Thyroid gland (tissue), 4 donors: ENCODE measurements around the gene KANSL1. TPM values are rescaled to one million over a fixed set of nuclear protein-coding genes. Genes with fewer than 3 reads are reported as not detected.

Experiments used
- DNase-seq, 2 donors: peaks; one replicate each; pipeline ENCODE4 v3.0.0-alpha.2; 2019
- H3K27ac ChIP-seq, 3 donors: fragments of 200-600 bp; sonication (generic); 1 replicate in 2 of 3; 2 replicates in 1 of 3; pipeline ENCODE4 v1.5.1; 2016 to 2019; ENCODE audit warnings: mild to moderate bottlenecking in 1 of 3, moderate library complexity in 1 of 3
- H3K27me3 ChIP-seq: fragments of 200-600 bp; sonication (generic); one replicate; pipeline ENCODE4 v1.5.1; 2019
- H3K36me3 ChIP-seq, 2 donors: fragments of 200-600 bp; sonication (generic); one replicate each; pipeline ENCODE4 v1.5.1; 2016 to 2019
- H3K4me1 ChIP-seq, 2 donors: fragments of 200-600 bp; sonication (generic); one replicate each; pipeline ENCODE4 v1.5.1; 2017 to 2019
- H3K4me3 ChIP-seq, 3 donors: fragments of 200-600 bp; sonication (generic); replicated peaks in 1 of 3; 1 replicate in 2 of 3; 2 replicates in 1 of 3; pipeline ENCODE4 v1.5.1; 2016; ENCODE audit warnings: mild to moderate bottlenecking in 1 of 3
- H3K9me3 ChIP-seq: fragments of 200-600 bp; sonication (generic); one replicate; pipeline ENCODE4 v1.5.1; 2017
- POLR2A ChIP-seq, 2 donors: fragments of 450-650 bp; IDR thresholded peaks; one replicate each; pipeline ENCODE4 v1.6.1; 2017; ENCODE audit warnings: antibody characterized with exemption in 2 of 2, mild to moderate bottlenecking in 2 of 2, moderate library complexity in 1 of 2
- WGBS, 2 donors: methylation state at CpG; one replicate each; pipeline ENCODE4 v1.1.5; 2017; 5-methylcytosine and 5-hydroxymethylcytosine counted together
- intact Hi-C: fragments of 100-400 bp; cut with DNase I; formaldehyde crosslinking; loops from one replicate; pipeline ENCODE4 v1.15.1; 2023
- total RNA-seq, 4 donors: library from RNA; depleted of rRNA; stranded (reverse); fragments of >200 nt; gene quantifications; one replicate each; pipeline ENCODE4 v1.2.3, GENCODE V29; 2016
- TF ChIP-seq, protein P1 (sequence below), 6 experiments: fragments of 200-600 bp in 3 of 6; fragments of 450-650 bp in 3 of 6; sonication (generic) in 3 of 6; IDR thresholded peaks; one replicate each; pipeline ENCODE4 v1.5.1; 2016 to 2019; ENCODE audit warnings: antibody characterized with exemption in 6 of 6, mild to moderate bottlenecking in 2 of 6, inconsistent platforms in 1 of 6, moderate library complexity in 1 of 6

Gene KANSL1
- total RNA-seq, 4 donors from 2014 or later = 90.7 to 209 (median 124) TPM

DNA sequence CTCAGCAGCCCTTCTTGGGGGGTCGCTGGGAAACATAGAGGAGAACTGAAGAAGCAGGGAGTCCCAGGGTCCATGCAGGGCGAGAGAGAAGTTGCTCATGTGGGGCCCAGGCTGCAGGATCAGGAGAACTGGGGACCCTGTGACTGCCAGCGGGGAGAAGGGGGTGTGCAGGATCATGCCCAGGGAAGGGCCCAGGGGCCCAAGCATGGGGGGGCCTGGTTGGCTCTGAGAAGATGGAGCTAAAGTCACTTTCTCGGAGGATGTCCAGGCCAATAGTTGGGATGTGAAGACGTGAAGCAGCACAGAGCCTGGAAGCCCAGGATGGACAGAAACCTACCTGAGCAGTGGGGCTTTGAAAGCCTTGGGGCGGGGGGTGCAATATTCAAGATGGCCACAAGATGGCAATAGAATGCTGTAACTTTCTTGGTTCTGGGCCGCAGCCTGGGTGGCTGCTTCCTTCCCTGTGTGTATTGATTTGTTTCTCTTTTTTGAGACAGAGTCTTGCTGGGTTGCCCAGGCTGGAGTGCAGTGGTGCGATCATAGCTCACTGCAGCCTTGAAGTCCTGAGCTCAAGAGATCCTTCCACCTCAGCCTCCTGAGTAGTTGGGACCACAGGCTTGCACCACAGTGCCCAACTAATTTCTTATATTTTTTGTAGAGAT, 190.8 kb downstream of the KANSL1 start:
- WGBS, 2 donors = 22 to 24% methylated on average over 8 of the region's 8 CpGs
- no peak for TF ChIP-seq POLR2A (IDR thresholded peaks at IDR 0.05)
- TF ChIP-seq, protein P1, sequence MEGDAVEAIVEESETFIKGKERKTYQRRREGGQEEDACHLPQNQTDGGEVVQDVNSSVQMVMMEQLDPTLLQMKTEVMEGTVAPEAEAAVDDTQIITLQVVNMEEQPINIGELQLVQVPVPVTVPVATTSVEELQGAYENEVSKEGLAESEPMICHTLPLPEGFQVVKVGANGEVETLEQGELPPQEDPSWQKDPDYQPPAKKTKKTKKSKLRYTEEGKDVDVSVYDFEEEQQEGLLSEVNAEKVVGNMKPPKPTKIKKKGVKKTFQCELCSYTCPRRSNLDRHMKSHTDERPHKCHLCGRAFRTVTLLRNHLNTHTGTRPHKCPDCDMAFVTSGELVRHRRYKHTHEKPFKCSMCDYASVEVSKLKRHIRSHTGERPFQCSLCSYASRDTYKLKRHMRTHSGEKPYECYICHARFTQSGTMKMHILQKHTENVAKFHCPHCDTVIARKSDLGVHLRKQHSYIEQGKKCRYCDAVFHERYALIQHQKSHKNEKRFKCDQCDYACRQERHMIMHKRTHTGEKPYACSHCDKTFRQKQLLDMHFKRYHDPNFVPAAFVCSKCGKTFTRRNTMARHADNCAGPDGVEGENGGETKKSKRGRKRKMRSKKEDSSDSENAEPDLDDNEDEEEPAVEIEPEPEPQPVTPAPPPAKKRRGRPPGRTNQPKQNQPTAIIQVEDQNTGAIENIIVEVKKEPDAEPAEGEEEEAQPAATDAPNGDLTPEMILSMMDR (IDR thresholded peaks at IDR 0.05) = peak; percentile 87 to 97 (median 94)
- Histone ChIP-seq H3K4me1 (peaks cover 9 to 11% of the 10 kb centered on the region in 2 donors), H3K36me3 (no peaks in the 10 kb centered on the region), H3K4me3 (no peak overlapping the region), H3K27me3 (no peaks in the 10 kb centered on the region), H3K9me3 (no peaks in the 10 kb centered on the region), H3K27ac (no peak overlapping the region)
- intact Hi-C loops = loop anchor here (5.0 to 10.0 kb wide), 2 partner anchors 210 to 282 kb away; no protein-coding TSS in a partner anchor
- DNase-seq = peak; percentile 75 to 78

DNA sequence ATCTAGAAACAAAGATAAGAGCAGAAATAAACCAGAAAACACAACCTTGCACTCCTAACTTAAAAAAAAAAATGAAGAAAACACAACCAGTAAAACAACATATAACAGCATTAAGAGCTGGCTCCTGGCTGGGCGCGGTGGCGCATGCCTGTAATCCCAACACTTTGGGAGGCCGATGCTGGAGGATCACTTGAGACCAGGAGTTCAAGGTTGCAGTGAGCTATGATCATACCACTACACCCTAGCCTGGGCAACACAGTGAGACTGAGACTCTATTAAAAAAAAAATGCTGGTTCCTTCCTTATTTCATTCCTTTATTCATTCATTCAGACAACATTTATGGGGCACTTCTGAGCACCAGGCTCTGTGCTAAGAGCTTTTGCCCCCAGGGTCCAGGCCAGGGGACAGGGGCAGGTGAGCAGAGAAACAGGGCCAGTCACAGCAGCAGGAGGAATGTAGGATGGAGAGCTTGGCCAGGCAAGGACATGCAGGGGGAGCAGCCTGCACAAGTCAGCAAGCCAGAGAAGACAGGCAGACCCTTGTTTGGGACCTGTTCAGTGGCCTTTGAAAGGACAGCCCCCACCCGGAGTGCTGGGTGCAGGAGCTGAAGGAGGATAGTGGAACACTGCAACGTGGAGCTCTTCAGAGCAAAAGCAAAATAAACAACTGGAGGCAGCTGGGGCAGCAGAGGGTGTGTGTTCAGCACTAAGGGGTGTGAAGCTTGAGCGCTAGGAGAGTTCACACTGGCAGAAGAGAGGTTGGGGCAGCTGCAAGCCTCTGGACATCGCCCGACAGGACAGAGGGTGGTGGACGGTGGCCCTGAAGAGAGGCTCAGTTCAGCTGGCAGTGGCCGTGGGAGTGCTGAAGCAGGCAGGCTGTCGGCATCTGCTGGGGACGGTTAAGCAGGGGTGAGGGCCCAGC, 191.6 kb downstream of the KANSL1 start:
- no peaks in the 10 kb centered on the region for H3K36me3 ChIP-seq
- H3K4me3 ChIP-seq = no peak overlapping the region
- no peak for TF ChIP-seq POLR2A (IDR thresholded peaks at IDR 0.05)
- TF ChIP-seq, protein P1 (IDR thresholded peaks at IDR 0.05) = no peak
- intact Hi-C loops = loop anchor here (5.0 to 10.0 kb wide), 2 partner anchors 211 to 283 kb away; no protein-coding TSS in a partner anchor
- peak in 1 of 2 donors; percentile 21 for DNase-seq
- no peak overlapping the region for H3K27ac ChIP-seq
- WGBS, 2 donors = 59 to 65% methylated on average over 13 of the region's 13 CpGs
- no peaks in the 10 kb centered on the region for H3K9me3 ChIP-seq
- no peaks in the 10 kb centered on the region for H3K27me3 ChIP-seq
- peaks cover 9 to 11% of the 10 kb centered on the region in 2 donors for H3K4me1 ChIP-seq

DNA sequence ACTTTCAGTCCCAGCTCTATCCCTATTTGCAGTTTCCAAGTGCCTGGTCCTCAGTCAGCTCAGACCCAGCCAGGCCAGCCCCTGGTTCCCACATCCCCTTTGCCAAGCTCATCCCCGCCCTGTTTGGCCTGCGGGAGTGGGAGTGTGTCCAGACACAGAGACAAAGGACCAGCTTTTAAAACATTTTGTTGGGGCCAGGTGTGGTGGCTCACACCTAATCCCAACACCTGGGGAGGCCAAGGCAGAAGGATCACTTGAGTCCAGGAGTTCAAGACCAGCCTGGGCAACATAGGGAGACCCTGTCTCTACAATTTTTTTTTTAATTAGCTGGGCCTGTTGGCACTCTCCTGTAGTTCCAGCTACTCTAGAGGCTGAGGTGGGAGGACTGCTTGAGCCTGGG, 192.5 kb downstream of the KANSL1 start:
- no peaks in the 10 kb centered on the region for H3K27me3 ChIP-seq
- H3K4me3 ChIP-seq = no peak overlapping the region
- no peak for TF ChIP-seq POLR2A (IDR thresholded peaks at IDR 0.05)
- TF ChIP-seq, protein P1 (IDR thresholded peaks at IDR 0.05) = no peak
- H3K4me1 ChIP-seq = peaks cover 9 to 11% of the 10 kb centered on the region in 2 donors
- H3K9me3 ChIP-seq = no peaks in the 10 kb centered on the region
- intact Hi-C loops = loop anchor here (5.0 to 10.0 kb wide), 2 partner anchors 212 to 284 kb away; no protein-coding TSS in a partner anchor
- 87 to 89% methylated on average over 2 of the region's 2 CpGs for WGBS, 2 donors
- DNase-seq = no peak
- no peak overlapping the region for H3K27ac ChIP-seq
- H3K36me3 ChIP-seq = no peaks in the 10 kb centered on the region

DNA sequence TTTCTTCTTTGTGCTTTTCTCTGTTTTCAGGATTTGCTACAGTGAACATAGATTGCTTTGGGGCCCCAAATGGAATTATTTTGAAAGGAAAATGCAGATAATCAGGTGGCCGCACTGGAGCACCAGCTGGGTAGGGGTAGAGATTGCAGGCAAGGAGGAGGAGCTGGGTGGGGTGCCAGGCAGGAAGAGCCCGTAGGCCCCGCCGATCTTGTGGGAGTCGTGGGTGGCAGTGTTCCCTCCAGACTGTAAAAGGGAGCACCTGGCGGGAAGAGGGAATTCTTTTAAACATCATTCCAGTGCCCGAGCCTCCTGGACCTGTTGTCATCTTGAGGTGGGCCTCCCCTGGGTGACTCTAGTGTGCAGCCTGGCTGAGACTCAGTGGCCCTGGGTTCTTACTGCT, 192.9 kb downstream of the KANSL1 start:
- DNase-seq = no peak
- Histone ChIP-seq H3K27ac (no peak overlapping the region), H3K4me1 (peaks cover 9 to 11% of the 10 kb centered on the region in 2 donors), H3K27me3 (no peaks in the 10 kb centered on the region), H3K36me3 (no peaks in the 10 kb centered on the region), H3K4me3 (no peak overlapping the region), H3K9me3 (no peaks in the 10 kb centered on the region)
- intact Hi-C loops = loop anchor here (5.0 to 10.0 kb wide), 2 partner anchors 212 to 285 kb away; no protein-coding TSS in a partner anchor
- 87 to 90% methylated on average over 7 of the region's 7 CpGs for WGBS, 2 donors
- TF ChIP-seq POLR2A (IDR thresholded peaks at IDR 0.05) = no peak
- TF ChIP-seq, protein P1 (IDR thresholded peaks at IDR 0.05) = no peak
